Ovary (tissue), 3 donors: Measurements from ENCODE around the gene SNX27.

Experiments used
- EP300 ChIP-seq: sonication (generic); formaldehyde crosslinking; IDR thresholded peaks from one replicate; pipeline ENCODE4 v1.6.1; 2017; ENCODE audit warnings: antibody characterized with exemption
- TF ChIP-seq, protein P1 (sequence below), 3 donors: fragments of 450-650 bp in 2 of 3; fragments of 200-600 bp in 1 of 3; IDR thresholded peaks; one replicate each; pipeline versions ENCODE4 v1.5.1 to v1.8.0; 2016 to 2022; ENCODE audit warnings: antibody characterized with exemption in 3 of 3, mild to moderate bottlenecking in 1 of 3
- donor health status: DM: no; HTN: no; CAD: no.

DNA sequence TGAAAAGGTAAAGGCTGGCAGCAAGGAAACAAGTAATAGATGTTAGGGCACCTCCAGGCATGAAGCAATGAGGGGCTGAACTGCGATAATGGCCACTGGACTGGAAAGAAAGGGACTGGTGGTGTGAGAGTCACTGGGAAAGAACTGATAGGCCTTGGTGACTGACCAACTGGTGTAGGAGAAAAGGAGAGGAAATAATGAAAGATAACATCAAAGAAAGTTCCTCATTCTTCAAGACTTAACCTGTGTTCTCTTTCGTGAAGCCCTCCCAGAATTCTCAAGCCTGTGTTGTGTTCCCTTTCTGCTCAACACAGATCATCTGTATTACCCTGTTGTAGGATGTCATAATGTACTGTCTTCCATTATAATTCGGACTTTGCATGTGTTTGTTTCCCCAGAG lies 20.9 kb upstream of the SNX27 start:
- TF ChIP-seq, protein P1, sequence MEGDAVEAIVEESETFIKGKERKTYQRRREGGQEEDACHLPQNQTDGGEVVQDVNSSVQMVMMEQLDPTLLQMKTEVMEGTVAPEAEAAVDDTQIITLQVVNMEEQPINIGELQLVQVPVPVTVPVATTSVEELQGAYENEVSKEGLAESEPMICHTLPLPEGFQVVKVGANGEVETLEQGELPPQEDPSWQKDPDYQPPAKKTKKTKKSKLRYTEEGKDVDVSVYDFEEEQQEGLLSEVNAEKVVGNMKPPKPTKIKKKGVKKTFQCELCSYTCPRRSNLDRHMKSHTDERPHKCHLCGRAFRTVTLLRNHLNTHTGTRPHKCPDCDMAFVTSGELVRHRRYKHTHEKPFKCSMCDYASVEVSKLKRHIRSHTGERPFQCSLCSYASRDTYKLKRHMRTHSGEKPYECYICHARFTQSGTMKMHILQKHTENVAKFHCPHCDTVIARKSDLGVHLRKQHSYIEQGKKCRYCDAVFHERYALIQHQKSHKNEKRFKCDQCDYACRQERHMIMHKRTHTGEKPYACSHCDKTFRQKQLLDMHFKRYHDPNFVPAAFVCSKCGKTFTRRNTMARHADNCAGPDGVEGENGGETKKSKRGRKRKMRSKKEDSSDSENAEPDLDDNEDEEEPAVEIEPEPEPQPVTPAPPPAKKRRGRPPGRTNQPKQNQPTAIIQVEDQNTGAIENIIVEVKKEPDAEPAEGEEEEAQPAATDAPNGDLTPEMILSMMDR (IDR thresholded peaks at IDR 0.05), result no peak
- no peak for TF ChIP-seq EP300
